ENCODE measurements around the gene CFAP141.
"Not testable (repeated sequence)": the region's sequence is repeated elsewhere in the genome, so short reads cannot be mapped to it uniquely, and the experiment has no call there.

The CFAP141 gene

DNA sequence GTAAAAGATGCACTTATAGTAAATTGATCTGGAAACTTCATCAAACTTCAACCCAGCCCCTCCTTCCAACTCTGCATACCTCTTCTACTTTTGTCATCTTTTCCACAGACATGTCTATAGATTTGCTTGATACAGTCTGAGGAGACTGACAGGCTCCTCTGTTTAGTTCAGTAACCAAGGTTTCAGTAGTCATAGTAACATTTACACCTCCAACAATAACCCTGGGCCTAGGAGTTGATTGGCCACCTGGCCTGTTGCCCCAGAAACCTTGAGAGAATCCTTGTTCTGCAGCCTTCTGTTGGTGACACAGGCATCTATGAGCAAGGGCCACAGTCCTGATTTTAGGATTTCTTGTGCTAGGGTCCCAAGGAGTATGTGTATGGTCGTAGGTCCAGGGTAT lies at the start of gene CFAP141:
Gene CFAP141 (minus strand): TSS at position 138 of the 400 bp plus-strand sequence. CDS start 26 bp downstream, at position 112.
- no peak for DNase-seq

DNA sequence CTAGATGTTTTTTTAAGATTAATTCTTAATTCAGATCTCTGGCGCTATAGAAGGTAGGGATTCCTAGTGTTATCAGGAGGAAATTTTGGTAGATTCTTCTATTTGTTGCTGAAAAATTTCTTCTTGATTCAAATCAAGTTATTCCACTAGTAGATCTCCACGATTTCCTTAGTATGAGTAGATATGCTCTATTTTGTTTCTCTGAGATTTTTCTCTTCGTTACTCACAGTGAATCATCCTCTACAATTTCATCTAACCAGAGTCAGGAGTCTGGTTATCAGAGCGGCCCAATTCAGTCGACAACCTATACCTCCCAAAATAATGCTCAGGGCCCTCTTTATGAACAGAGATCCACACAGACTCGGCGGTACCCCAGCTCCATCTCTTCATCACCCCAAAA lies 47.5 kb upstream of the CFAP141 start:
- no peak for DNase-seq

- DNase-seq: no peak
Observed at GRCh38 chr1:154241703-154242351, 35.7 kb upstream of the CFAP141 start.

- no peak for DNase-seq
Observed at GRCh38 chr1:154240294-154240833, 34.2 kb upstream of the CFAP141 start.

DNA sequence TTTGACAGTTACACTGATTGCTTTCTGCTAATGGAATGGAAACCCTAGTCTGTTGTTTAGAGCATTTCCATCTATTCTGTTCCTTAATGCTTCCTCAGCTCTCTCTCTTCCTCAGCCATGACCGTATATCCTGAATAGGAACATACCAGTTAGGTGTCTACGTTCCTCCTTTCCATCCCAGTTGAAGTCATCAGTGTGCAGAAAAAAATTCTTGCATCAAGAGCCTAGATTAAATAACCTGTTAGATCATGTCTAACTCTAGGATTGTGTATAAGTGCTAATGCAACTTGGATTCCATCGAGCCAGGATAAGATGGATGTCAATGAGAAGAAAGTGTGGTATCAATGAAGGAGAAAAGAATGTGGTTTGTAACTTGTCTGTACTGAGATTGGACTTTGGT lies 33.4 kb upstream of the CFAP141 start:
- no peak for DNase-seq

DNA sequence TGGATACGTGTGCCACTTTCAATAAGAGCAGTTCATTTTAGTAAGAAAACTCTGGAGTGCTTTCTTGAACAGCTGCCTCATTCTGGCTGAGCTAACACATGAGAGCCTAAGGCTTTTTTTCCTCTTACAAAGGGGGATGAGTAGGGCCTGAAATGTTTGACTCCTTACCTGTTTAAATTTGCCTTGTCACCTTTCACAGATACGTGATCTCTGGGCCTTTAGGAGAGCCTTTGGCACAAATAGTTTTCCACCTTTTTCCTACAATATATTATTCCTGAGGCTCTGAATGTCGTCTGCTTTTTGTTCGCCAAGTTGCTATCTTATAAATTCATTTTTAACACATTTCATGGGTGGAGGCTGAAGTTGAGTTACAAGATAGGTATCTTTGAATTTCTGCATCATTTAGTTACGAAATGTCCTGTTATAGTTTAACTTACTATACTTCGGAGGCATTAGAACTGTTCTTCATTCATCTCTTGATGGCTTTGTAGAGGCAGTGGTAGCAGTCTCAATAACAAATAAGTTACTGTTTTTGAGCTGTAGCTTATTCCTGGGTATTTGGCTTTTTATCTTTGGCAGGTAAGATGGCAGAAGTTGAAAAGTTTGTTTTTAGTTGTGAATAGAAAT lies 31.9 kb upstream of the CFAP141 start:
- no peak for DNase-seq

- DNase-seq: no peak
Observed at GRCh38 chr1:154237435-154237834, 31.3 kb upstream of the CFAP141 start.

- no peak for DNase-seq
Observed at GRCh38 chr1:154236855-154237254, 30.7 kb upstream of the CFAP141 start.

- not testable (repeated sequence) for DNase-seq
Observed at GRCh38 chr1:154233127-154233526, 27.0 kb upstream of the CFAP141 start.

DNA sequence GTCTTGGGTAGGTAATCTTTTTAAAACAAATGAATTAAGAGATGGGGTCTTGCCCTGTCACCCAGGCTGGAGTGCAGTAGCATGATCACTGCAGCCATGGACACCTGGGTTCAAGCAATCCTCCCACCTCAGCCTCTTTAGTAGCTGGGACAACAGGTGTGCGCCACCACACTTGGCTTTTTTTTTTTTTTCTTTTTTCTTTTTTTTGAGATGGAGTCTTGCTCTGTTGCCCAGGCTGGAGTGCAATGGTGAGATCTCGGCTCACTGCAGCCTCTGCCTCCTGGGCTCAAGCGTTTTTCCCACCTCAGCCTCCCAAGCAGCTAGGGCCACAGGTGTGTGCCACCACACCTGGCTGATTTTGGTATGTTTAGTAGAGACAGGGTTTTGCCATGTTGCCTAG lies 25.0 kb upstream of the CFAP141 start:
- DNase-seq: not testable (repeated sequence)

DNA sequence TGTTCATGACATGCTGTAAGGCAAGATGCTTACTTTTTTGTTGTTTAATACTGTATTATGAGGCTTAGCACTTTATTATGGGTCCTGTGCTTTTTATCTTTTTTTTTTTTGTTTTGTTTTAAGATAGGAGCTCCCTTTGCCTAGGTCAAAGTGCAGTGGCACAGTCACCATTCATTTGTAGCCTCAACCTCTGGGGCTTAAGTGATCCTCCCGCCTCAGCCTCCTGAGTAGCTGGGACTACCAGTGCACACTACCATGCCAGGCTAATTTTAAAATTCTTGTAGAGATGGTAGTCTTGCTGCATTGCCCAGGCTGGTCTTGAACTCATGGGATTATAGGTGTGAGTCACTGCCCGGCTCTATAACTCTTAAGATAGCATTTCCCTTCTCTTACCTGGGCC lies 19.2 kb upstream of the CFAP141 start:
- DNase-seq: no peak

GRCh38 chr1:154223621-154224020 lies 17.5 kb upstream of the CFAP141 start:
- DNase-seq: no peak

- no peak for DNase-seq
Observed at GRCh38 chr1:154222918-154223317, 16.8 kb upstream of the CFAP141 start.

DNA sequence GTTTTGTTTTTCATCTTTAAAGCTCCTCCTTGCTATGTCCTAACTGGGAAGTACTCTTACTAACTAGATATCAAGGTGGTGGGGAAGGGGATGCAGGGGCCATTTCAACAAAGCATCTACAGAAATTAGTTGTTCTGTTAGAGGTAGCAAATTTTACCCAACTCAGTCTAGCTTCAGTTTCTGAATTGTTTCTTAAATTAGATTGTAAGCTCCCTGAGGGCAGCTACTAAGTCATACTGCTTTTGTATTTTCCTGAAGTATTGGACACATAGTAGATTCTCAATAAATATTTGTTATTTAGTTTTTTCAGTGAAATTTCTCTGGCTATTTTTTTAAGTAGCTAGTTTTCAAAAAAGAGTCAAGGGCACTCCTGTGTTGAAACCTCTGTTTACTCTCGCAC lies 16.4 kb upstream of the CFAP141 start:
- DNase-seq: no peak

DNA sequence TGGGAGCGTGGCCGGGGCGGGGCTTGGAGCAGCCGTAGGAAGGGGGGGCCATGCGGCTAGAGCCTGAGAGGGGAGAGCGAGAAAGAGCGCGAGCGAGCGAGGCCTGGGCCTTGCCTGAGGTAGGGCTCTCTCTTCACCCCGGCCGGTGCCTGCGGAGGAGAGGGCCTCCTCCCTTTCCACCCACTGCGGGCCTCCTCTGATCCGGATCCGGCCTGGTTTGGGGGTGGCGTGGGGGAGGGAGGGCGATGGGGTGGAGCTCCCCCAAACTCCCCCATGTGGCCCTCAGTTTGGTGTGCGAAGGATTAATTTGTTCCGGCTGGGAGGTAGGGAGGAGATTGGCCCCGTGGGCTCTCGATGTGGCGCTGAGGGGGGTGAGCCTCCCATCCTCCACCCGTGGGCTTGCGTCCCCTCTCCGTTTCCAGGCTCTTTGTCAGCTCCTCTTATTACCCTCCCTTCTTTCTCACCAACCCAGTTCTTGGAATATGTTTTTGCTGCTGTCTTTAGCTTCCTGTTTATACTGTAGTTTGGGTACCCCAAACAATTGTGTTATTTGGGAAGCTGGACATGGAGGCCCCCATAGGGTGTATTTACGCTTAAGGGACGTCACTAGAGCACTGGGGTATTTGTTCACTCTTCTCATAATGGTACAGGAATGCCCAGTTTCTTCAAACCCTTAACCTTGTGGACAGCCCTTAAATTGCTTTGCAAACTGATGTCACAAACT lies 15.3 kb upstream of the CFAP141 start:
- DNase-seq: no peak

GRCh38 chr1:154220970-154221277 lies 14.8 kb upstream of the CFAP141 start:
- no peak for DNase-seq

DNA sequence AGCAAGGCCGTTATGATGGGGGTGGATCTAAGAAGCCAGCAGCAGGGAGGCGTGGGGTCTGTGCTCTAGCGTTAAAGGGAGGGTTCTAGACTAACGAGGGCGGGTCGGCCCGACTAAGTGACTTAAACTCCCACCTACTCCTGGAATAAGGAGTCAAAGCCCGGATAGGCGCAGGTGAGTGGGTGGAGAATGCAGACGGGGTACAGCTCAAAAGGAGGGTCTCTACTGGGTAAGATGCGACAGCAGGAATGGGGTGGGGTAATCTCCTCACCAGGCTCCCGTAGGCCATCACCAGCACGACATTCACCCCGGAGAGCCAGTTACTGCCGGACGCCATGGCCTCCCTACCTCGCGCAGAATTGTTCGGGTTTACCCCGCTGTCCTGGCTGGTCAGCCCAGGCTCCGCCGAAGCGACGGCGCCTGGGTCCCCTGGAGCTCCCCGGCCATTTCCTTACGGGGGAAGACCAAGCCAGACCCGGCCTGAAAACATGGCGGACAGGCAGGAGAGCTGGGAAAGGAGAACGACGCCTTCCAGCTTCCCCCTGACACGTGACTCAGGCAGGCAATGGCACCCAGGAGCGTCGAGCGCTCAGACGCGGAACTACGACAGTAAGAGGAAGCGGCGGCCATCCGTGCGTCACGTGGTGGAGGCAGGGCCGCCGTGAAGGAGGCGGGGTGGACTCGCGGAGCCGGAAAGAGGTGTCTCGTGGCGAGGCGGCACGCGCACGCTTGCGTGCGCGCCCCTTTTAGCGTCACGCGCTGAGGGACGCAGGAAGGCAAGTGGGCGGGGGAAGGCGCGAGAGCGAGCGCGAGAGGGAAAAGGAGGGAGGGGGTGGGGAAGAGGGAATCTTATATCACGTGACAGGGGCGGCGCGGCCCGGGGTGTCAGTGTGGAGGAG lies 14.2 kb upstream of the CFAP141 start, which contains the start of gene UBAP2L:
Gene UBAP2L (plus strand): TSS at position 885 of the 899 bp plus-strand sequence. CDS start 4,169 bp downstream, outside the sequence.
- peak; percentile 78 for DNase-seq

GRCh38 chr1:154219541-154219940 lies 13.4 kb upstream of the CFAP141 start:
- DNase-seq: no peak

DNA sequence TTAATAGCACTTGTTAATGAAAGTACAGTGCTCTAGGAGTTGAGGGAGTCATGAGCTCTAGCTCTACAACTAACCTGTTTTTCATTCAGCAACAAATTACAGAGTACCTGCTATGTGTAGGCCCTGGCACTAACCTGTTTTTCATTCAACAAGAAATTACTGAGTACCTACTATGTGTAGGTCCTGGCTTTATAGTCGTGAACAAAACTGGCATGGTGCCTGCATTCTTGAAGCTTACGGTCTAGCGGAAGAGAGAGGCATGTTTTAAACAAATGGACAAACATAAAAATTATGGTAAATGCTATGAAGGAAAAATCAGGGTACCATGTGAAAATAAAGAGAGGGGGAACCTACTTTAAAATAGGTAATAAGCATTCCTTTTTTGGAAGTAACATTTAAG lies 12.4 kb upstream of the CFAP141 start:
- DNase-seq: no peak

- DNase-seq: no peak
Observed at GRCh38 chr1:154213274-154213673, 7.1 kb upstream of the CFAP141 start.

DNA sequence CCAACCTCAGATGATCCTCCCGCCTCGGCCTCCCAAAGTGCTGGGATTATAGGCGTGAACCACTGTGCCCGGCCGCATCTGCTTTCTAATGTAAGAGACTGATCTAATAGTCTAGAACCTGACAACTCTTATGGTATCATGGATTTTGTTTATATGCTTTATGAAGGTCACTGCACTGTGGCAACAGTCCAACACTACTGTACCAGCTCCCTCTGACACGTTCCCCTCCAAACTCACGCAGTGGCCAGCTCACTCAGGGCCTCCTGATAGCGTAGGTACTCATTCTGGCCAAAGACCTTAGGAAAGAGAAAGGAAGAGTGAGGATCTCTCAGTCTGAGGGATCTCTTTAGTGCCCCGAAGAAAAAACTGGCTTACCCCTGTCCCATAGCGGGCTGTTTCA lies 6.0 kb upstream of the CFAP141 start:
- no peak for DNase-seq

DNA sequence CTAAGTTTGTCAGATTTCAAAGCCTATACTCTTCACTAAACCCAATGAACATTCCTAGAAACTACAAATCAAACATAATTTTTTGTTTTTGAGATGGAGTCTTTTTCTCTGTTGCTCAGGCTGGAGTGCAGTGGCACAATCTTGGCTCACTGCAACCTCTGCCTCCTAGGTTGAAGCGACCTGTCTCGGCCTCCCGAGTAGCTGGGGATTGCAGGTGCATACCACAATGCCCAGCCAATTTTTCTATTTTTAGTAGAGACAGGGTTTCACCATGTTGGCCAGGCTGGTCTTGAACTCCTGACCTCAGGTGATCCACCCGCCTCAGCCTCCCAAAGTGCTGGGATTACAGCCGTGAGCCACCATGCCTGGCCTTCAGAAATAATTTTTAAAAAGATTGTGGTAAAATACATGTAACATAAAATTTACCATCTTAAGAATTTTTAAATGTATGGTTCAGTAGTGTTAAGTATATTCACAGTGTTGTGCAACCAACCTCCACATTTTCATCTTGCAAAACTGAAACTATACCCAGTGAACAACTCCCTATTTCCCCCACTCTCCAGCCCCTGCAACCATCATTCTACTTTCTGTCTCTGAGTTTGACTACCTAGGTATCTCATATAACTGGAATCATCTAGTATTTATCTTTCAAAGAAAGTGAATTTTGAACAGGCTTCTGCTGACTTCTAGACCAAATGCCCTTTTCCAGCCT lies 2.7 kb upstream of the CFAP141 start:
- no peak for DNase-seq

All from cortex of kidney (tissue), 1 donor.